GM21529 (cell line): Measurements from ENCODE around the gene PALB2.
A peak's percentile ranks its signal among the peaks of the same experiment; 100 is the strongest.
"Not testable (repeated sequence)": the region's sequence is repeated elsewhere in the genome, so short reads cannot be mapped to it uniquely, and the experiment has no call there.

Experiments
- ATAC-seq: cut with Tn5 transposase; IDR thresholded peaks from one replicate; pipeline ENCODE4 v1.9.1; 2021; ENCODE audit not compliant: unreplicated experiment

PALB2 gene

DNA sequence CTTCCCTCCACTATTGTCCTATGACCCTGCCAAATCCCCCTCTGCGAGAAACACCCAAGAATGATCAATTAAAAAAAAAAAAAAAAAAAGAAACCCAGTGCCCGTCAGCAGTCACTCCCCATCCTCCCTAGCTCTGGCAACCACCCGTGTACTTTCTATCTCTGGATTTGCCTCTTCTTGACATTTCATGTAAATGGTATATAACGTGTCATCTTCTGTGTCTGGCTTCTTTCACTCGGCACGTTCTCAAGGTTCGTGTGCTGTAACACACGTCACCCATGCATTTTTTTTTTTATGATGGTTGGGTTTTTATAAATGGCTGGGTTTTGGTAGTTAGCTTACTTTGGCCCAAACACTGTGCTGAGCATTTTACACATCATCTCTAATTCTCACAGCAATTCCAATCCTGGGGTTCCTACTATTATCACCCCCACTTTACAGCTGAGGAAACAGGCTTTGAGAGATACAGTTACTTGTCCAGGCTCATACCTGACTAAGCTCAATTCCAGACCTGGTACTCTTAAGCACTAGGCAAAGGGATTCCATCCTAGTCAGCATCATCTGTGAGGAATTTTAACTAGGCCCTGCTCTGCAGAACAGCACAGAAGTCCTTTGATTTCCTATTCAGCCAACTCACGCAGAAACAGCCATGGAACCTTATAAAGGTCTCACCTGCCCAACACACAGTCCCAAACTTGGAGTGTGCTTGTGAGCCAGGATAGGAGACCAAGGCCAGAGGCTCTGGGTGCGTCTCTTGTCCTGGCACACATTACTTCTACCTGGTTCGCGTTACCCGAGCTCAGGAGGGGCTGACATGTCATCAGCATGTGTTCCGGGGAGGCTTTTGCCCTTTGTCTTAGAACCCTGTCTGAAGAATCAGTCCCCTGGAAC is 56.7 kb downstream of the PALB2 start:
- no peak for ATAC-seq

- not testable (repeated sequence) for ATAC-seq
Measured at GRCh38 chr16:23583271-23583670, 57.8 kb downstream of the PALB2 start.

DNA sequence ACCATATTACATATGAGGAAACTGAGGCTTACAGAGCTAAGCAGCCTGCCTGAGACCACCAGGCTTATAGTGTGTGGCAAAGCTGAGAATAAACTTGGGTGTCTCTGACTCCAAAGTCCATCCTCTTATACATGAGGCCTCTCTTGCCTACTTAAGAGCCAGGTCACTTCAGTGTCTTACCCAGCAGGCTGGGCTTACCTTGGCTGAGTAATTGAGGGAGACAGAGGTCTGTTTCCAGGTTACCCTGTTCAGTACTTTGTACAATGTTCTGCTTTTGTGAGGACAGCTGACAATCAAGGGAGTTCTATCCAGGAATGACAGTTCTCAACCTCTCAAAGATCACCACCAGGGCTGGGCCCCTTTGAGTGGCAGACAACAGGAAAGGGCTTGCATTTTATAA is 59.3 kb downstream of the PALB2 start:
- no peak for ATAC-seq

- ATAC-seq: no peak
Measured at GRCh38 chr16:23580391-23580790, 60.7 kb downstream of the PALB2 start.

DNA sequence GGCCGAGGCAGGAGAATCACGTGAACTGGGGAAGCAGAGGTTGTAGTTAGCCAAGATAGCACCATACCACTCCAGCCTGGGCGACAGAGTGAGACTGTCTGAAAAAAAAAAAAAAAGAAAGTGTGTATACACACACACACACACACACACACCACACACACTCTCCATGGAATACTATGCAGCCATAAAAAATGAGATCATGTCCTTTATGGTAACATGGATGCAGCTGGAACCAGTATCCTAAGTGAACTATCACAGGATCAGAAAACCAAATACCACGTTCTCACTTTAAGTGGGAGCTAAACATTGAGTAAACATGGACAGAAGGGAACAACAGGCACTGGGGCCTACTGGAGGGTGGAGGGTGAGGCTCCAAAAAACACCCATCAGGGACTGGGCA is 61.7 kb downstream of the PALB2 start:
- no peak for ATAC-seq

- no peak for ATAC-seq
Measured at GRCh38 chr16:23578101-23578830, 62.8 kb downstream of the PALB2 start.

GRCh38 chr16:23577493-23577892 is 63.6 kb downstream of the PALB2 start:
- ATAC-seq: no peak

DNA sequence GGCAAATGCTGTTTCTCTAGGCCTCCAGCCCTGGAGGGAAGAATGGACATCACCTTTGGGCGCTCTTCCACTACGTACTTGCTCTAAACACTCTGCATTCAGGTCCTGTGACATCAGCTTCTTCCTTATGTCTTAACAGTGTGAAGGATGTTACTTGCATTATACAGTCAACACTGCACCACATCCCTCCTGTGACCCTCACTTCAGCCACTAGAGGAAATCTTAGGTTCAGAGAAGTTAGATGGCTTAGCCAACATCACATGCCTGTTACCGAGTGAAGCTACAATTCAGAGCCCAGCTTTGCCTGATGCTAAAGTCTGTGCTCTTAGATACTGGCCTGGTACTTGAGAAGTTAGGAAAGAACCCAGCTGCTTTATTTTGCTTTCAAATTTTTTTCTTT is 65.3 kb downstream of the PALB2 start:
- ATAC-seq: no peak

- no peak for ATAC-seq
Measured at GRCh38 chr16:23573817-23574216, 67.3 kb downstream of the PALB2 start.

DNA sequence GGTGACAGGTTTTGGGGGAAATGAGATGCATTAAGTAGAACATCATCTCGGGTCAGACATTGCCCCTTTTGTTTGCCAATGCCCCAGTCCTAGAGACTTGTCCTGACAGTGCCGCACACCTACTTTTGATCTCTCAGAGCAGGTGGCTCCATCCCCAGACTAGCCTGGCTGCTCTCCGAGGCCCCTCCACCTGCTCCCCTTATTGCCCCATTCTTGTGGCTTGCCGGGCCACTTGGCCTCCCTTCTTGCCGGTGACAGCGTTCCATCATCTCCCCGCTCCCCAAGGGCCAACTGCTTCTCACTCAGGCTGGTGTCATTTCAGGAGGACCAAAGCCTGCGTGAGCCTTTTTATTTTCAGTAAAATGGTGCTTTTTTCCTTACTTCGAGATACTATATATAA is 68.7 kb downstream of the PALB2 start:
- ATAC-seq: no peak

DNA sequence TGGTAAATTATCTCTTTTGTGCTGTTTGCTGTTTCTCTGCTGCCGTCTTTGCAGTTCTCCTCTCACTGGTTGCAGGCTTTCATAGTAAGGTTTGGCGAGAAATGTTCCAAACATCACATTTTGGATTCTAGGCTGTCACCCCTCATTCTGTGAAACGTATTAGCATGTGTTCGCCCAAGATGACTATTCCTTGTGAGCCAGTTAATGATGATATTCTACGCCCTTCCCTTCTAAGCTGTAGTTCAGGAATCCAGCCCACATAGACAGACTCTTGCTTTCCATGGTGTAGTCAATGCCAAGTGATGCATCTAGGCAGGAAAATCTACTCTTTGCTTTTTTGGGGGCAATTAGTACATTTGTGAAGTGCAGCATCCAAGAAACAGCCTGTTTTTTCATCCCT is 69.2 kb downstream of the PALB2 start:
- no peak for ATAC-seq

DNA sequence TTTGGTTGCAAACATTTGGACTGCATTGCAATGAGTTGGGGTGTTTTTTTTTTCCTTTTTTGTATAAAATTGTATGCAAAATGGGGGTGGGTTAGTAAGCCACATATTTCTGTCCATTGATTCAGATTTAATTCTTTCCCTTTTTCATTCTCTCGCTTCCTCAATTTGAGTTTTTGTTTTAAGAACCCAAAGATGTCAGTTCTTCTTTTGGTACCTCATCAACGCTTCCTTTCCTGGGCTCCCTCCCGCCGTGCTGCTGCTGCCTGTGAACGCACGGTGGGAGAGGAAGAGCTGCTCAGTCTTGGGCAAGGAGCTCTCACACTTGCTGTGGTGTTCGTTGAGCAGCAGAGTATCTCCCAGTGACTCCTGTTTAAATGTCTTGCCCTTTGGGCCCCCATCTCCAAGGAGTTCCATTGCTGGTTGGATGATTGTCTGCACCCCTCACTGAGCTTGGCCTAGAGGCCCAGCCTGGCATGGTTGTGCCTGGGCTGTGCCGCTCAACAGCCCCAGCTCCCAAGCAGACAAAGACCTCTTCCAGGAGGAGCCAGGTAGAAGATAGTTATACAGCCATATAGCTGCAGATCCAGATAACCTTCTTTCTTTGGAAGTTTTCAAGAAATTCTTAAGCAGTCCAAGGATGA is 70.0 kb downstream of the PALB2 start:
- ATAC-seq: no peak

DNA sequence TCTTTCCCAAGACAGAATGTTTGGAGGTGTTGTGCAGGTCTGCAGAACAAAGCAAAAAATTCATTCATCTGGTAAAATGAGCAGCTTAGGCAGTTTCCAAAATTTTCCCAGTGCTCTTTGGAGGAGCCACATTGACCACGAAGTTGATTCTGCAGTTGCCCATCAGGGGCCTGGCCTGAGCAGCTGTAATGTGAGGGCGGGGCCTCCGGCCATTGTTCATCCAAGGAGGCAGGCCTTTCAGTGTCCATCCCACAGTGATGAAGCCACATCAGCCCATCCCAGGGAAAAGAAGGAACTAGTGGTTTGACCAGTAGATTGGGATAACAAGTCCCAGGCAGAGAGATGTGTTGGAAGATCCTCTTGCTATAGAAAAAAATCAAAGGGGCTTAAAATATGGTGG is 73.5 kb downstream of the PALB2 start:
- ATAC-seq: no peak

DNA sequence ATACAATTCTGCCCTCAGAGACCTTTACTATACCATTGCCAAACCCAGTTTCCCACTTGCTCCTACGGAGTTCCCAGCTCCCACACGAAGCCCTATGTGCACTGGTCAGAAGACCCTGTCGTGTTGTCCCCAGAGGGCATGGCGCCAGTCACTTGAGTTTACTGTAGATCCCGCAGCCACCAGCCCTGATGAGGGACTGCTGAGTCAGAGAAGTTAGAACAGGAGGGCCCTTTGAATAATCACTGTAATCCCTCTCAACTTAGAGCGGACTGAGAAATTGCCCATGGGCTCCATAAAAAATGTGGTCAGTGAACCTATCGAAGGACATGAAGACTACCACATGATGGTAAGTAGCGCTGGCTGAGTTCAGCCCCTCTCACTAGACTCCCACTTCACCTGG is 74.4 kb downstream of the PALB2 start:
- no peak for ATAC-seq

DNA sequence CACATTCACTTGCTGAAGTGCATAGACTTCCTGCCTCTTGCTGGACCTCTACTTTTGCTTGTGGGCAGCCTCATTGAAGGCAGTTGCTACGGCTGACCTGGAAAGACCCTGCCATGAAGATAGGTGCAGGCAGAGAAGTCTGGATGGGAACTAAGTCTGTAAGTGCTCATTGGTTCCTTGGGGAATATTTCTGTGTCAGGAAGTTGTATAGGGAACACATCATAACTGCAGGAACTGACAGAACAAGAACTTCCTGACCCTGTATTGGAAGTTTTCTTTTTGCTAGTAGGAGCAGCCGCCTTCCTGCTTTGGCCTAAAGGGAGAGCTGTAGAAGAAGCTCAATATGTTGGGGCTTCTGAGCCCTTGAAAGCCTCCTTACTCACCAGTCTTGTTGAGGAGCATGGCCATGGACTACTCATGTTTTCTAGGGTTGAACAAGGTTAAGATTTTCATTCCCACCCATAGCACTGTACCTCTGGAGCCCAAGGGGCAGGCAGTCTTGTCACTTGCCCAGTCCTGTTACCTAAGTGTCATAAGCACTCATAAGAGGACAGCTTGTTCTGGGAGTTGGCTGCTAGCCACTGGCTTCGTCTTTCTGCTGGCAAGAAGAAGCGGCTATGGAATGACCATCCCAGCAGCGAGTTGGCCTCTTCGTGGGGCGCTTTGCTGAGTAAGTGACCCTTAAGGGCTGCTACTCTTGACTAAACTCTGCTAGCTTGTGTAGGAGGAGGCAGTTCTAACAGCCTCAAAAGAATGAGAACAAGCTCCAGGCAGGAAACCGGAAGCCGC is 76.3 kb downstream of the PALB2 start:
- no peak for ATAC-seq

DNA sequence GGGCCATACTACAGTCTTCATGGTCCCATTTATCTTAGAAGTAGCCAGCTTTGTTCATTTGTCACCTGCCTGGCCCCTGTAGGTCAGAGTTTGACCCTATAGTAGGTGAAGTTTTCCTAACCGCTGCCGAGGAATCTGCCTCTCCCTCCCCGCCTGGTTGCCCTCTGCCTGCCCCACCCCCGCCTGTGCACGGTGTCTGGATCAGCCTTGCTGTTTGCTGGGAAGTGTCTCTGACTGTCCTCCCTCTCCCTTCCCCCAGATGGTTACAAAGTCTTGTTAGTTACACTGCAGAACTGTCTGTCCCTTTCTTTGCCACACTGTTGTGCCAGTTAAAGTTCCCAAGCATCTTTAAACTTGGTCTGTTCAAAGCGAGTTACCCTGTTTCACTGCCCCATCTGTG is 77.9 kb downstream of the PALB2 start:
- no peak for ATAC-seq

GRCh38 chr16:23562505-23562904 is 78.6 kb downstream of the PALB2 start:
- no peak for ATAC-seq

DNA sequence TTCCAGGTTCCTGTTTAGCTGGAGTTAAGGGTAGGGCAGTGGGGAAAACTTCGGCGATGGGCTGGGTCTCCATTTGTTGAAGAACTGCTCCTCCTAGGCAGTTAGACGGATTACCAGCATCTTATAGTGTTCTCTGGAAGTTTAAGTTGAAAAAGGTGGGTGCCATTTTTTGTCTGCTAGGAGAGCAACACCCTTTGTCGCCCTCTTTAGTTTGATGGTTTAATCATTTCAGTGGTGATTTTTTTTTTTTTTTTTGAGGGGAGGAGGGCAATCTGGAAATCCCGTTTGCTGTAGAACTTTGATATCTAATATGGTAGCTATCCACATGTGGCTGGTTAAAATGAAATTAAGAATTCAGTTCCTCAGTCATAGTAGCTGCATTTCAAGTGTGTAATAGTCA is 79.5 kb downstream of the PALB2 start:
- no peak for ATAC-seq

DNA sequence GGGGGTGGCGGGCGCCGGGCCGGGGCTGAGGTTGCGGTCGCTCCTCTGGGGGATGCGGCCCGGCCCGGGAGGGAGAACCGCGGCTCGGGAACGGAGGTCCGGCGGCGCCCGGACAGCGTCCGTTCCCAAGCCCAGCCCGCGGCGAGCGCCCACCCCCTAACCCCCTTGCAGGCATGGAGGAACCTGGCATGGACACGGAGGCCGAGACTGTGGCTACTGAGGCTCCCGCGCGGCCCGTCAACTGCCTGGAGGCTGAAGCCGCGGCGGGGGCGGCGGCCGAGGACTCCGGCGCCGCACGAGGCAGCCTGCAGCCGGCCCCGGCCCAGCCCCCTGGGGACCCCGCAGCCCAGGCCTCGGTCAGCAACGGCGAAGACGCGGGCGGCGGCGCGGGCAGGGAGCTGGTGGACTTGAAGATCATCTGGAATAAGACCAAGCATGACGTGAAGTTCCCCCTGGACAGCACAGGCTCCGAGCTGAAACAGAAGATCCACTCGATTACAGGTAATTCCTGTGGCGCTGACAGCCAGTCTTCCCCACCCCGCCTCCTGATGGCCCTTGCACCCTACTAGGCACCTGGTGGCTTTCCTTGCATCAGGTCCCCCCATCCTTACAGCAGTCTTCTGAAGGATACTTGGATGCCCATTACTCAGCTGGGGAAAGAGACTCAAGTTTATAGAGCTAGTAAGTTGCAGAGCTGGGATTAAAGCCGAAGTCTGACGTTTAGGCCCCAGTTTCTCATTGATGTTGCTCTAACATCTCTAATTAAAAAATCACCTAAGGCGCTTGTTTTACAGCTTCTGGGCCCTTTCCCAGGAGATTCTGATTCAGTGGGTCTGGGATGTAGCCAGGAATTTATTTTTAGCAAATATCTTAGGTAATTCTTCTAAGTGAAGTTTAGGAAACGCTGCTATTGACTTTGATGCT is 83.1 kb downstream of the PALB2 start:
- peak; percentile 4 for ATAC-seq
